Stromal cell of bone marrow (primary cell): ENCODE results near the gene FSD2.
A peak's percentile ranks its signal among the peaks of the same experiment; 100 is the strongest.
"Not testable (repeated sequence)": the region's sequence is repeated elsewhere in the genome, so short reads cannot be mapped to it uniquely, and the experiment has no call there.

ENCODE experiments used
- DNase-seq: peaks from one replicate; pipeline ENCODE4 v3.0.0-alpha.2; 2012; ENCODE audit warnings: low read depth

FSD2 gene

DNA sequence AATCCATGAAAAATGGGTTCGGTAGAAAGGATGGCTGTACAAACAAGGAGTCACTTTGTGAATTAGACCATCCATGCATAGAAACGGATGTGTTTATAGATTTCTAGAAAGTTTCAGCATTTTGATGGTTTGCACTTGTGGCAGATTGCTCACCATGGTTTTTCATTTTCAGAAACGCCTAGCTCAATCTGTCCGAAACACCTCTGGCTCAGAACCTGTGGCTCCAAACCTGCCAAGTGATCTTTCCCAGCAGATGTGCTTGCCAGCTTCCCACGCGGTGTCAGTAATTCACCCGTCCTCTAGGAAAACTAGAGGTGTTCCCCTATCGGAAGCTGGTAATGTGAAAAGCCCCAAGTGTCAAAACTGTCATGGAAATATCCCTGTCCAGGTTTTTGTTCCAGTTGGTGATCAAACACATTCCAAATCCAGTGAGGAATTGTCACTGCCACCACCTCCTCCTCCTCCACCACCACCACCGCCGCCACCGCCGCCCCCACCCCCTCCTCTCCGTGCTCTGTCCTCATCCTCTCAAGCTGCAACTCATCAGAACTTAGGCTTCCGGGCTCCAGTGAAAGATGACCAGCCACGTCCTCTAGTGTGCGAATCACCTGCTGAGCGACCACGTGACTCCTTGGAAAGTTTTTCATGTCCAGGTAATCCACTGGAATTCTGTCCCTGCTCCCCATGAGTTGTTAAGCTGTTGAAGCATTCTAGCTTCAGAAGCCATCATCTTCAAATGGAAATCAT is 24.7 kb upstream of the FSD2 start:
- no peak for DNase-seq

DNA sequence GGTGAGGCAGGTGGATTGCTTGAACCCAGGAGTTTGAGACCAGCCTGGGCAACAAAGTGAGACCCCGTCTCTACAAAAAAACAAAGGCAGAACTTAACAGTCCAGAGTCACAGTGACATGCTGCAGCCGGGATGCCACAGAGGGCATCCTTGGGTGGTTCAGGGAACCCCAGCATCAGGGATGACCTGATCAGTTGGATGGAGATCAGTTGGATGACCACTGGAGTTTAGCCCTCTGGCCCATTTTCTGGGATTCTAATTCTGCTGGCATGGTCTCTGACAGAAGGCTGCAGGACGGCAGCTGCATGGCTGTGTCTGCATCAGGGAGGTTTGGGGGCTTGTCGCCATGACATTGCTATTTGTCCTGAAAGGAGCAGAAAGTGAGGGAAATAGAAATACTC is 23.4 kb upstream of the FSD2 start:
- DNase-seq = no peak

DNA sequence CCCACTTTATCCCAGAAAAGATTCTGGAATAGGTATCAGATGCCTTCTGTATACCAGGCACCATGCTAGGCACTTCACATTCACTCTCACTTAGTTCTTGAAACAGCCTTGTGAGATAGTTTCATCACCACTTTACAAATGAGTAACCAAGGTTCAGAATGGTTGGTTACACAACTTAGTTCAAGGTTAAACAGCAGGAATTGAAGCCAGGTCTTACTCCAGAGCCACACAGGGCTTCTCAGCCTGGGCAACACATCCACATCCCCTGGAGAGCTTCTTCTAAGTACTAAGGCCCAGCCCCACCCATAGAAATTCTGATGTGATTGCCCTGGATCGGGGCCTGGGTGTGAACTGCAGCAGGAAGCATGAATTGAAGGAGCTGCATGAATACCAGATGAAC is 22.2 kb upstream of the FSD2 start:
- no peak for DNase-seq

DNA sequence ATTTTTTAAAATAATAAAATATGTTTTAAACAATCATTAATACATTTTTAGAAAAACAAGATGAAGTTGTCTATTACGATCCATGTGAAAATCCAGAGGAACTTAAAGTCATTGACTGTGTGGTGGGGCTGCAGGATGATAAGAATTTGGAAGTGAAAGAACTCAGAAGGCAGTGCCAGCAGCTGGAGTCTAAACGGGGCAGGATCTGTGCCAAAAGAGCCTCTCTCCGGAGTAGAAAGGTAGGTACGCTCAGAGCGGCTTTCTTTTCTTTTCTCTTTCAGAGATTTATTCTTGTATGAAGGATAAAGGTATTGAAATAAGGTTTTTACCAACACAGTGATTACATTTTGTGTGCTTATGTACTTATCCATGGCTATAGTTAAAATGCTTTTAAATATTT is 17.2 kb upstream of the FSD2 start:
- DNase-seq = no peak

DNA sequence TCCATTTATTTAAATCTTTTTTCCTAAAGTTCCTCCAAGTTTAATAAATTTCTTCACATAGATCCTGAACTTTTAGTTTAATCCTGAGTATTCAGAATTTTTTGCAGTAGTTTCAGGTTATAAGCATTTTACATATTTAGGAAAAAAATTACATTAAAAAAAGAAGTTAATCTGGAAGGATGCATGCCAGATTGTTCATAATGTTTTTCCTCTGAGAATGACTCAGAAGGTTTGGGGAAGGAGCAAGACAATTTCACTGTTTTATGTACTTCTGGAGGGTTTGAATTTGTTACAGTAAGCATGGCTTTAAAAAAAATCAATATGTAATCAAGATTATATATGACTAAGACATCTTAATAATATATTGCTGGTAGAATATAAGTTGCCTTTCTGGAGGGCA is 16.0 kb upstream of the FSD2 start:
- DNase-seq = not testable (repeated sequence)

DNA sequence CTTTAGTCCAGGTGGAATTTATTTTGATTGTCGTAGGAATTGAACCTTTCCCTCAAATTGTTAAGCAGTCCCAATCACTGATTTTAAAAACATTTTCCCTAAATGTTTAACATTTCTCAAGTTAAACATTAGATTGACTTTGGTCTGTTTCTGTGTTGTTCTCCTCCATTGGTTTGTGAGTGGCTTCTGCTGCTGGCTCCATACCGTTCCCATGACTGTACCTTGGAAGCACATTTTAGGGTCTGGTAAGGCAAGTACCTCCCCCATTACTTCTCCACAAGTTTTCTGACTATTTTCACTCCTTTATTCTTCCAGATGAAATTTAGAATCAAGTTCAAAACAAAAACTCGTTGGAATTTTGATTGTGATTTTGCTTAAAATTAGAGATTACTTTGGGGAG is 15.5 kb upstream of the FSD2 start:
- DNase-seq = not testable (repeated sequence)

DNA sequence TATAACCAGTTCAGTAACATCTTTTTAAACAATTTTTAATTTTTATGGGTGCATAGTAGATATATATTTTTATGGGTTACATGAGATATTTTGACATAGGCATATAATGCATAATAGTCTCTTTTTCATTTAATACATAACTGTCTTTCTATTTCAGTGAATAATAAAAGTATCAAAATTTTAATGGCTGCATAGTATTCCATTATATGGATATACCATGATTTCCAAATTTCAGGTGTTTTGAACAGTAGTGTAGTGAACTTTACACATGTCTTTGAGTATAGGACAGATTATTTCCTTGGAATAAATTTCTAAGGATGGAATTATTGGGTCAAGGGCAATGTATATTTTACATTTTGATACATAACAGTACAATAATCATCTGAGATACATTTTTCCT is 14.3 kb upstream of the FSD2 start:
- DNase-seq = no peak

DNA sequence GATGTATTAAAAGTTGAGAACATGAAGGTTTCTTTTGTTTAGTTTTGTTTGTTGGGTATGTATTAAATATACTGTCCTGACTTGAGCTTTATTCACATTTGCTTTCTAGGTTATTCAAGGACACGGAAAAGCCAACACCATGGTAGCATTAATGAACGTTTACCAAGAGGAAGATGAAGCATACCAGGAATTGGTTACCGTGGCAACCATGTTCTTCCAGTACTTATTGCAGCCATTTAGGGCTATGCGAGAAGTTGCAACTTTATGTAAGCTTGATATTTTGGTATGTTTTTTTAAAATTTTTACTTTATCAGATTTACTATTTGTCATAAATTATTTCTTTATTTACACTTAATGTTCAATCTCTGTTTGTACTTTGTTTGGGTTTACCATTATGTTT is 7.1 kb upstream of the FSD2 start:
- no peak for DNase-seq

DNA sequence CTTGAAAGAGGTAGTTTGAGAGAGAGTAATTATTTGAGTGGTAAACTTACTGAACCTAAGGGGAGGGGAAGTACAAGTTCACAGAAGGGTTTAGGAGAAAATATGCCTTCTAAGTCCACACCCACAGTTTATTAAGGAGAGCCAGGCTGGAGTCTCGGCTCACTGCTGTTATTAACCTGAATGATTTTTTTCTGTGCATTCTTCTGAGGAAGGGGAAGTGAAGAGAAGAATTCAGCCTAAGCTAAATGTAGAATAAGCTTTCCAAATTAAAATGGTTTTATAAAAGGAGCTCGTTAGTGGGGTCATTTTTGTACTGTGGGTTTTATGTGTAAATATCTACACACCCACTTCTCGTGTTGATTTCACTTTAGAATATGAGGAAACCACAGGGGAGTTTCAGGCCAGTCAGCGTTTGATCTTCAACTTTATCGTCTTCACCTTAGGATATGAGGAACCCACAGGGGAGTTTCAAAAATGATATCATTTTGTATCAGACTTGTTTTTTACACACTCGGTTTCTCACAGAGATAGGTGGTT is 5.1 kb upstream of the FSD2 start:
- DNase-seq = no peak

DNA sequence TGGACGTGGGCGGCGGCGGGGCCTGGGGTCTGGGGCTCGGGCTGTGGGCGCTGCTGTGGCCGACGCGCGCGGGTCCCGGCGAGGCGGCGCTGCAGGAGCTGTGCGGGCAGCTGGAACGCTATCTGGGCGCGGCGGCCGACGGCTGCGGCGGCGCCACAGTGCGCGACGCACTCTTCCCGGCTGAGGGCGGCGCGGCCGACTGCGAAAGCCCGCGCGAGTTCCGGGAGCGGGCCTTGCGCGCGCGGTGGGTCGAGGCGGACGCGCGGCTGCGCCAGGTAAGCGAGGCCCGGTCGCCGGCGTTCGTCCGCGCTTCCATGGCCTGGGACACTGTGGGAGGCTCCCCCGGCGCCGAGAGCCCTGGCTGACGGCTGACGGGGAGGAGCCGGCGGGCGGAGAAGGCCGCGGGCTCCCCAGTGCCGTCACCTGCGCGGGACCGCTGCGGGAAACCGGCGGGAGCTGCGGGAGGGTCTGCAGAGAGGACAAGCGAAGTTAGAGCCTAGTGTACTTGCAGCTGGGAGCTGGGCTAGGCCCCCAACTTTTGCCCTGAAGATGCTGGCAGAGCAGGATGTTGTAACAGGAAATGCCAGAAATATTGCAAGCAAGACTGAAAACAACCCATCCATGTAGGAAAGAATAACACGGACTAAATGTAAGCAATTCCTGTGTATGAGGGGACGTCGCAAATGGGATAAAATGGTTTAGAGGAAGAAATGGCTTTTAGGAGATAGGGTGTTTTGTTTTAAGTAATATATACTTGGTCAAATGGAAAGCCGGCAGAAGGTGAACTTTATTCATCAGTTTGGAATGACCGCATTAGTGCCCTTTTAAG is 4.4 kb upstream of the FSD2 start:
- no peak for DNase-seq

DNA sequence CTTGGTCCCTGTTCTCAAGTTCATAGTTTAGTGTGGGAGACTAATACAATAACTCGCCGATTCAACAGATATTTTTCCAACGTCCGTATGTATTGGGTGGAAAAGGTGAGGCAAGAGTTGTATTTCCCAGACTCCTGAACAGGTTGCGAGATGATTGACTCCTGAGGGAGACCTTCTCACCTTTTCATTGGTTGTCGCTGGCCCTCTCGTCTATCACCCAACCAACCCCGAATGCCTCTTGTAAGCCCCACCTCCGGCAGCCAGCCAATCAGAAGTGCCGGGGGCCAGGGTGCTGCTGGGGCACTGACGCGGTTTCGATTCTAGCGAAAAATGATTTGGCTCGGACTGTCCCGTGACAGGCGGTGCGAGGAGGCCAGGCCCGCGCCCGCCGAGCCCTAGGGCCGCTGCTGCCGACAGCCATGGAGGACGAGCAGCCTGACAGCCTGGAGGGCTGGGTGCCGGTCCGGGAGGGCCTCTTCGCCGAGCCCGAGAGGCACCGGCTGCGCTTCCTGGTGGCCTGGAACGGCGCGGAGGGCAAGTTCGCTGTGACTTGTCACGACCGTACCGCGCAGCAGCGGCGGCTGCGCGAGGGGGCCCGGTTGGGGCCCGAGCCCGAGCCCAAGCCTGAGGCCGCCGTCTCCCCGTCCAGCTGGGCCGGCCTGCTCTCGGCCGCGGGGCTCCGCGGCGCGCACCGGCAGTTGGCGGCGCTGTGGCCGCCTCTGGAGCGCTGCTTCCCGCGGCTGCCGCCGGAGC is 3.6 kb upstream of the FSD2 start, which contains the start of gene WHAMM:
WHAMM (plus strand) TSS at position 321 of the 753 bp plus-strand sequence; CDS start at position 420, 99 bp downstream.
- DNase-seq = peak; percentile 99

DNA sequence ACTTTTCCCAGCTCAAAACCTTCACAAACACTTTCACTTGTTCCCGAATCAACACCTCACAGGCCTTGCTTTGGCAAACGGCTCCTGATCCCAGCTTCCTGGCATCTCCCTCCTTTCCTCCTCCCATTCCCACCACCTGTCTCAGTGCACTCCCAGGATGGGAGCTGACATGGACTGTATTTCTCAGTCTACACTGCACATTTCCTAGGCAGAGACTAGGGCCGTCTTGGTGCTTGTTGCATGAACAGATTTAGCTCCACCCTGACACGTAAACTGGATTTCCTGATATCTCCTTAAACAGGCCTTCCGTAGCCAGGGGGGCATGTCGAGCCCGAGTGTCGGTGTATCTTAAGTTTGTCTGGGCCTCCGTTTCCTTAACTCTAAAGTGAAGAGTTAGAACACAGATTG is 2.8 kb upstream of the FSD2 start:
- no peak for DNase-seq

DNA sequence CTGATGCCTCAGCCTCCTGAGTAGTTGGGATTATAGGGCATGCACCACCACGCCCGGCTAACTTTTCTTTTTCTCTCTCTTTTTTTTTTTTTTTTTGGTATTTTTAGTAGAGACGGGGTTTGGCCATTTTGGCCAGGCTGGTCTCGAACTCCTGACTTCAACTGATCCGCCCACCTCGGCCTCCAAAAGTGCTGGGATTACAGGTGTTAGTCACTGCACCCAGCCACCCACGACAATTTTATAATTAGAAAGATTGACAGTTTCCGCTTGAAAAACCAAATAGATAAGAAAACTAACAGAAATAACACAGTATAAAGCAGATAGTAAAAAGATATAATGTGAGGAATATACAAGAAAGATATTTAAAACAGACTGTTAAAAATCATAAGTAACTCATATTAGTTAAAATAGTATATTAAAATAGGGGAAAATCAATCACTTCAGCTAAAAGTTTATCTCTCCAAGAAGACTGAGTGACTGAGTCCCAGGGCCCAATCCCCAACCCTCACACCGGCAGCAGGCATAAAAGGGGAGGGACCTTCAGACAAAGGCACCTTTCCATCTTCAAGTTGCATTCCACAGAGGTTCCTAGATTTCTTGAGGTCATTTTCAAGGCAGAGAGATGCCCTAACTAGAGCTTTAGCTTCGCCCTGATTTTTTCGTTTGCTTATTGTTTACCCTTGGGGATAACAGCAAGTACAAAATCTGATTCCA is 2.2 kb upstream of the FSD2 start:
- no peak for DNase-seq

DNA sequence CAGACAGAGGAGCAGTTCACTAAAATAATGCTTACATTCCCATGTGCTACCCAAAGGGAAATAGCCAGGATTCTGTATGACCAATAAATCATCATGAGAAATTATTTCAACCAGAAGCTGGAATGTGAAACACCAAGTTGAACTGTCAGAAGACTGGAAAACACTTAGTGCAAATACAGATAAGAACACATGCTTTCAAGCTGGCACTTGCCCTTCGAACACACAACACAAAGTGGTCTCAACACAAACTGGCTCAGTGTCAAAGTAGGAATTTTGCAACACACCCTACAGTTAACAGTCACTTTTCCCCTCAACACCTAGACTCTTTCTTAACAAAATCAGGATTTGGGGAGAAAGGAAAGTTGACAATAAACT is 1.3 kb downstream of the FSD2 start:
- no peak for DNase-seq

DNA sequence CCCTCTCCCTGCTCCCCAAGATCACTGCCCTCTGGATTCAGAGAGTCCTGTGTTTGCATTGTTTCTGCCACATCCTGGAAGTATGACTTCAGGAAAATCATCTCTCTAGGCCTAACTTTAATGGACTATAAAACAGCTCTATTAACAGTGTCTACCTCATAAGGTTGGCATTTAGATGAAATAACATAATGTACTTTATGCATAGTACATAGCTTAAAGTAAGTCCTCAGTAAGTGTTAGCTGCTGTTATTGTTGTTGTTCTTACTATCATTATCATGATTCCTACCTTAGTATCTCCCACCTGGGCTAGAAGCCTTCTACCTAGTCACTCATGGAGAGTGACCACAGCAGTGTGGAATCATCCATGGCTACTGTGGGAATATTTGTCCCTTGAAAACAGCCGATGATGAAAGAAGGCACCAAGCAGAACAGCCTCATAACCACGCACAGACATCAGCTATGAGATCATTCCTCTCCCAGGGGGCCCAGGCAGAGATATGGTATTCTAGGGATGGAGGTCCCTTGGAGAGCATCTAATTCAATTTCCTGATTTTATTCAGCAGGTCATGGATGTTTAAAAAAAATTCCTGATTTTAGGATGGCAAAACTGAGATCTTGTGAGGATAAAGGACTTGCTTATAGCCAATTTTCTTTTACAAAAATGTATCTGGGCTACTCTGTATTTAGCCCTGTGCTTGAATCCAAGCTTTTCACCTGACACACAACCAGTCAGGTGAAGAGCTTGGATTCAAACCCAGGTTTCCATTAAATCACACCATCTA is 1.9 kb downstream of the FSD2 start:
- DNase-seq = no peak

DNA sequence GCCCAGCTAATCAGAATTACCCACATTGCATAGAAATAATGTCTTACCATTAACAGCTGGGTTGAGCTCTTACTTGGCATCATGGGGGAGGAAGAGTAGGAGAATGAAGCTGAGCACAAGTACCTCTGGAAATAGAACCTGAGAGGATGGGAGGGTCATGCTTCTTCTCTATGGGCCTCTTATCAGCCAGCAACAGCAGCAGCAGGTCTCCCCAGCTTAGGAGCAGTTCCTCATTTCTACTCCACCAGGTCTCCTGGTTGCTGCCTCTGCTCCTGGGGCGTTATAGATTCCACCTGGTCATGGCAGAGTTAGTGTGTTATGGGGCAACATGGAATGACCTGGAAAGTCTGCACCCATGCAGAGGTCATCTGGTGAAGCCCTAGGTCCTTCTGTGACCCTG is 3.4 kb downstream of the FSD2 start:
- no peak for DNase-seq

DNA sequence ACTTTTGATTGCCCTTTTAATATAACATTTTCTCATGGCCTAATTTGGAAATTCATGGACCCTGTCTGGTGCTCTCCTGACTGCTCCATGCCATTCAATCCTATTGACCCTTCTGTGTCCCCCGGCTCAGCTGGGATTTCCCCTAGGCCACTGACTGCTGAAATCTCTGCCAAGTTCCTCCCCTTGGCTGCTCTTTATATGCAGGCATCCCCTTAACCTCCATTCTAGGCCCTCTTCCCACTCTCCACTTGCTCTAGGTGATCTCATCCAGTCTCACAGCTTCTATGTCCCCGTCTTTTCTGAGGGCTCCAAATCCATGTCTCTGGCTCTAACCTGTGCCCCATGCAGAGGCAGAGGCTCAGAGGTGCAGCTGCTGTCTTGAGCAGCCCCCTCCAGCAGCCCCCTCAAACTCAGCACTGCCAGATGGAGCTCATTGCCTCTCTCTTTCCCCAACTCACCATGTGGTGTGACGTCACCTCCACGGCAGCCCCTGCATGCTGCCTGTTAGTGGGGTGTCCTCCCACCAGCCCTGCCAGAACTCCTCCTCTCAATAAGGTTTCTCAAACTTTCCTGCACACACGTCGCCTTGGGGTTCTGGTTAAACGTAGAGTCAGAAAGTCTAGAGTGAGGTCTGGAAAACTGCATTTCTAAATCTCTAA is 6.6 kb downstream of the FSD2 start:
- DNase-seq = no peak

DNA sequence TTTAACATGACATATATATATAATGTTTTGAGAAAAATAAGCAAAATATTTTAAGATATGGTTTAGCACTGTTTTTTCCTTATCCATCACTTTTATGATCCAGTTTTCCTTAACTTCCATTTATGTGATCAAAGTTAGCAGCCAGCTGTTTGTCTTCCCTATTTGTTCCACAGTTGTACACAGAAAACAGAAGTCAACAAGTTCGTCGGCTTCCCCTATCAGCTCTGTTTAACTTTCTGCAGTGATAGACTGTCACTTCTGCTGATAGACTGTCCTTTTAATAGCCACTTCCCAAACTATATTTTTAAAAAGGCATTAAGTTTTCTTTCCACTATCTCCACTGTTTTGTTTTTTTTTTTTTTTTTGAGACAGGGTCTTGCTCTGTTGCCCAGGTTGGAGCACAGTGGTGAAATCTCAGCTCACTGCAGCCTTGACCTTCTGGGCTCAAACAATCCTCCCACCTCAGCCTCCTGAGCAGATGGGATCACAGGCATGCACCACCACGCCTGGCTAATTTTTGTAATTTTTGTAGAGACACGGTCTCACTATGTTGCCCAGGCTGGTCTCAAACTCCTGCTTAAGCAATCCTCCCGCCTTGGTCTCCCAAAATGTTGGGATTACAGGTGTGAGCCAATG is 7.2 kb downstream of the FSD2 start:
- no peak for DNase-seq

DNA sequence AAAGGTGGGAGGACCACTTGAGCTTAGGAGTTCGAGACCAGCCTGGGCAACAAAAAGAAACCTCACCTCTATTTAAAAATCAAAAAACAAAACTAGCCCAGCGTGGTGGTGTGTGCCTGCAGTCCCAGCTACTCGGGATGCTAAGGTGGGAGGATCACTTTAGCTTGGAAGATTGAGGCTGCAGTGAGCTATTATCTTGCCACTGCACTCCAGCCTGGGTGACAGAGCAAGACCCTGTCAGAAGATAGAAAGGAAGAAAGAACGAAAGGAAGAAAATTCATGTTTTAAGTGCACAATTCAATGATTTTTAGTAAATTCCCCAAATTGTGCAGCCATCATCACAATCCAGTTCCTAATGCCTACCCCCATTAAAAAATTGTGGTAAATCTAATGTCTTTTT is 7.8 kb downstream of the FSD2 start:
- no peak for DNase-seq

DNA sequence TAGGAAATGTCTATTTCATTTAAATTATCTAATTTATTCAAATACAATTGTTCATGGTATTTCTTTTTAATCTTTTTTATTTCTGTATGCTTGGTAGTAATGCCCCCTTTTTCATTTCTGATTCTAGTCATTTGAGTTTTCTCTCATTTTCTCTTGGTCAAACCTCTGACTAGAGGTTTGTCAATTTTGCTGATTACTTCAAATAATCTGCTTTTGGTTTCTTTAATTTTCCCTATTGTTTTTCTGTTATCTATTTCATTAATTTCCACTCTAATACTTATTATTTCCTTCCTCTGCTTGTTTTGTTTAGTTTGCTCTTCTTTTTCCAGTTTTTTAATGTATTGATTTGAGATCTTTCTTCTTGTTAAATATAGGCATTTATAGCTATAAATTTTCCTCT is 12.1 kb downstream of the FSD2 start:
- DNase-seq = no peak
